GM21381 (cell line): ENCODE results near the gene EEF1AKMT4.
A peak's percentile ranks its signal among the peaks of the same experiment; 100 is the strongest.

Experiments
- ATAC-seq: cut with Tn5 transposase; IDR thresholded peaks from one replicate; pipeline ENCODE4 v1.9.1; 2021; ENCODE audit warnings: mild to moderate bottlenecking, moderate library complexity; ENCODE audit not compliant: unreplicated experiment

The EEF1AKMT4 gene

DNA sequence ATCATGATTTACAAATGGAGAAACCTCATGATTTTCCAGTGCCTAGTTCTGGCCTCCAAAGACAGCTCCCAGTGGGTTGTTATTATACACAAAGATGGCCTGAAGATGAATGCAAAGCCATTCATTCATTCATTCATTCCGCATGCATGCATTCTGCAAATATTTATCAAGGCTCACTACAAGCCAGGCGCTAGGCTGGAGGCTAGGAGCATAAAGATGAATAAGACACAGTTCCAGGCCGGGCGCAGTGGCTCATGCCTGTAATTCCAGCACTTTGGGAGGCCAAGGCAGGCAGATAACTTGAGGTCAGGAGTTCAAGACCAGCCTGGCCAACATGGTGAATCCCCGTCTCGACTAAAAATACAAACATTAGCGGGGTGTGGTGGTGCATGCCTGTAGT is 47.1 kb downstream of the EEF1AKMT4 start:
- no peak for ATAC-seq

DNA sequence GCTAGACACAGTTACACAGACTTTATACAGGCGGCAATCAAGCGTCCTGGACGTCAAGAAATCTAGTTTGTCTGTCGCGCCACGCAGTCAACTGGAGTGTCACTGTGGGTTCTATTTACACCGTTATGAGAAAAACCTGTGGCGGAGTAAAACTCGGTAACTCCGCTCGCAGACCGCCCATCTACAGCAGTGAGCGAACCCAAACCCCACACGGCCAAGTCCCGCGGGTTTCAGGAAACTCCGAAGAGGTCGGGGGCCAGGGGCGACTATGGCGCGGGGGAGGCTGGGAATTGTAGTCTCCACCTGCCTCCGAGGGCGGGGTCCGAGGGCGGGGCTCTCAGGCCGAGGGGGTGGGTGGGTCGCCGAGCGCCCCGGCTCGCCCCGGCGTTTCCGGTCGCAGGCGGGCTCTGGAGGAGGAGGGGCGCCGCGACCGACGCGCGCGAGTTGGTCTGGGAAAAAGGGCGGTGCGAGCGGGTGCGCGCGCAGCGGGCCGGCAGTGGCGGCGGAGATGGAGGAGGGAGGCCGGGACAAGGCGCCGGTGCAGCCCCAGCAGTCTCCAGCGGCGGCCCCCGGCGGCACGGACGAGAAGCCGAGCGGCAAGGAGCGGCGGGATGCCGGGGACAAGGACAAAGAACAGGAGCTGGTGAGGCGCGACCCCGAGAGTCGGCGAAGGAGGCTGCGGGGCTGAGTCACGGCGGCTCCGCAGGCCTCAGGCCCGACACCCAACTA is 49.5 kb downstream of the EEF1AKMT4 start, which contains the start of gene PSMD2:
TSS of gene PSMD2 (plus strand) at position 483 of the 729 bp plus-strand sequence. CDS start at position 509, 26 bp downstream.
- peak; percentile 94 for ATAC-seq

DNA sequence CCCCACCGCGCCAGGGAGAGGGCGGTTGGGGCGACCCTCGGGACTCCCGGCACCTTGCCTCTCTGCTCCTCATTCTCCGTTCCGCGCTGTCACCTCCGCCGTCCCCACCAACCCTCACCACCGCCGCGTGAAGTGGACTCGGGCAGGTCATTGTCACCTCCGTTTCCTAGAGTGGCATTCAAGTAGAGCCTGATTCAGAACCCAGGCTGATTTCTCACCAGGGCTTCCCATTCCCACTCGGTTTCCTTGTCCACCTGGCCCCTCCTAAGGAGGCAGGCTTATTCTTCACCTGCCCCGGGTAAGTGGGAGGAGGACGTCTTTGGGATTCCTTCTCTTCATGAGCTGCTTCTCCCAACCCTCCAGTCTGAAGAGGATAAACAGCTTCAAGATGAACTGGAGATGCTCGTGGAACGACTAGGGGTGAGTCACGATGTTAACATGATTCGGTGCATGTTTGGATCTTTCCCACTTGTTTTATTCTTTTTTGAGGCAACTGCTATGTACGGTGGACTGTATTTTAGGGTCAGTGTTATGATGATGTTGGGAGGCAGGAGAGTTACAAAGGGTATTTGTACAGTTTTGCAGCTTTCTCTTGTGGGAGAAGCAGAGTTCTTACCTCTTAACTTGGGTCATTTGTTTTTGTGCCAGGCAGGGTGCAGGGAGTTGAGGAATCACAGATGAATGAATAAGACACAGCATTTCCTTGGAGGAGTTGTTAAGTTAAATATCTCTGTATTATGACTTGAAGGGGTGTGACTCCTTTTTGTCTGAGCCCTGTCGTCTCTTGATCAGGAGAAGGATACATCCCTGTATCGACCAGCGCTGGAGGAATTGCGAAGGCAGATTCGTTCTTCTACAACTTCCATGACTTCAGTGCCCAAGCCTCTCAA is 50.3 kb downstream of the EEF1AKMT4 start:
- ATAC-seq: no peak

DNA sequence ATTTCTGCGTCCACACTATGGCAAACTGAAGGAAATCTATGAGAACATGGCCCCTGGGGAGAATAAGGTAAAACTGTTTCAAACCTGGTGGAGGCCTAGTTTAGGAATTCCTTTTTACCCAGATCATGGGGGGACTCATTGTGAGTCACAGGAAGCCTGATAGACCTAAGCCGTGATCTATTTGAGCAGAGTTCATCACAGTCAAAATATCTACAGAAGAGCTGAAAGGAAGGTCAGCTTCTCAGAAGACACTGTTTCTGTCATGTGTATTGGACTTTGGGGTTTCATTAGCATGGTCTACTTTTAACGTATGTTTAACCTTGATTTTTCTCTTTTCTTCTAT is 50.9 kb downstream of the EEF1AKMT4 start:
- ATAC-seq: no peak

DNA sequence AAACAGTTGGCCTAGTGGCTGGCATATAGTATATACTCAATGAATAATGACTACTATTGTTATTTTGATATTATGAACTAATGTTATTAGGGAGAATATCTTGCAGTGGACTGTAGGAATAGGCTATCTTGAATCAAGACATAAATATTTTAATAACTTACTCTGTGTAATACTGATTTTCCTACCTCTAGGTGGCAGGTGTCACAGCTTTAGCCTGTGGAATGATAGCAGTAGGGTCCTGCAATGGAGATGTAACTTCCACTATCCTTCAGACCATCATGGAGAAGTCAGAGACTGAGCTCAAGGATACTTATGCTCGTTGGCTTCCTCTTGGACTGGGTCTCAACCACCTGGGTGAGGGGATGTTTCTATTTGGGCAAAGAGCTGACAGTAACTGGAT is 56.1 kb downstream of the EEF1AKMT4 start:
- ATAC-seq: no peak

DNA sequence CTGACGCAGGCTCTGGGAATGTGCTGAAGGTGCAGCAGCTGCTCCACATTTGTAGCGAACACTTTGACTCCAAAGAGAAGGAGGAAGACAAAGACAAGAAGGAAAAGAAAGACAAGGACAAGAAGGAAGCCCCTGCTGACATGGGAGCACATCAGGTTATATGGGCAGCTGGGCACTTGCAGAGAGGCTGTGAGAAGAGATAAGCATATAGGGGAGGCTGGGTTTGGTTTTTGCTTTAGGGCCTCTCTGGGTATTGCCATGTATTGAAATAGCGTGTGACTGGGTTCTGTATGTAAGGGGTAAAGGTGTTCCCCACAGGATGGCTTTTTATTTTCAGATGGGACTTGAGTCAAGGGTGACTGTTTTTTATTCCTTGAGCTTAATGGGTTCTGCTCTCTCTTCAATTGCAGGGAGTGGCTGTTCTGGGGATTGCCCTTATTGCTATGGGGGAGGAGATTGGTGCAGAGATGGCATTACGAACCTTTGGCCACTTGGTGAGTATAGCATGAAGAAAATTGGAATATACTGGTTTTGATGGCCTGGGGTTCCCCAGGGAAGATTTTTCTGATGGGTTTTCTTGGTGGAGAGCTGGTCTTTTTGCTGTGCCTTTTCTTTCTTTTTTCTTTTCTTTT is 57.0 kb downstream of the EEF1AKMT4 start:
- no peak for ATAC-seq

DNA sequence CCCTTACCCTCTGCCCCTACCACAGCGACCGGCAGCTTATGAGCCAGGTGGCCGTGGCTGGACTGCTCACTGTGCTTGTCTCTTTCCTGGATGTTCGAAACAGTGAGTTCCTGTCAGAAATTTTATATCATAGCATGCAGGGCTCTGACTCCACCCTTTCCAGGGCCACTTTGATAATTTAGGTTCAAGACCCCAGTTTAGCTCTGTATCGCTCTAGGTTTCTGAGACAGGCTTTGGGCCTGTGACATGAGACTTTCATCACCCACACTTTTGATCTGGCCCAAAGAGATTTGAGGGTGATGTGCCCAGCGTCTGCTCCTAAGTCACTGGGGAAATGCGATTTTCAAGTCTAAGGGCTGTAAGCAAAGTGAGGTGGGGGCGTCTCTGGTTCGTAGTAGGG is 58.4 kb downstream of the EEF1AKMT4 start:
- no peak for ATAC-seq
